GM18951 (cell line): ENCODE results near the gene MPP7.
"Not testable (repeated sequence)": the region's sequence is repeated elsewhere in the genome, so short reads cannot be mapped to it uniquely, and the experiment has no call there.

ENCODE experiments used
- POLR2A ChIP-seq: IDR thresholded peaks from 4 replicates; pipeline ENCODE4 v1.6.1; 2011; ENCODE audit warnings: mild to moderate bottlenecking; ENCODE audit not compliant: insufficient read length, insufficient read depth; ENCODE audit errors: extremely low read depth
- in situ Hi-C: fragments of 300-500 bp; cut with MboI; formaldehyde crosslinking; loops from one replicate; pipeline ENCODE4 v1.12.0; 2022; ENCODE audit warnings: low sequenced_read_pairs, mixed read lengths, inconsistent platforms; ENCODE audit not compliant: unreplicated experiment

MPP7 gene

DNA sequence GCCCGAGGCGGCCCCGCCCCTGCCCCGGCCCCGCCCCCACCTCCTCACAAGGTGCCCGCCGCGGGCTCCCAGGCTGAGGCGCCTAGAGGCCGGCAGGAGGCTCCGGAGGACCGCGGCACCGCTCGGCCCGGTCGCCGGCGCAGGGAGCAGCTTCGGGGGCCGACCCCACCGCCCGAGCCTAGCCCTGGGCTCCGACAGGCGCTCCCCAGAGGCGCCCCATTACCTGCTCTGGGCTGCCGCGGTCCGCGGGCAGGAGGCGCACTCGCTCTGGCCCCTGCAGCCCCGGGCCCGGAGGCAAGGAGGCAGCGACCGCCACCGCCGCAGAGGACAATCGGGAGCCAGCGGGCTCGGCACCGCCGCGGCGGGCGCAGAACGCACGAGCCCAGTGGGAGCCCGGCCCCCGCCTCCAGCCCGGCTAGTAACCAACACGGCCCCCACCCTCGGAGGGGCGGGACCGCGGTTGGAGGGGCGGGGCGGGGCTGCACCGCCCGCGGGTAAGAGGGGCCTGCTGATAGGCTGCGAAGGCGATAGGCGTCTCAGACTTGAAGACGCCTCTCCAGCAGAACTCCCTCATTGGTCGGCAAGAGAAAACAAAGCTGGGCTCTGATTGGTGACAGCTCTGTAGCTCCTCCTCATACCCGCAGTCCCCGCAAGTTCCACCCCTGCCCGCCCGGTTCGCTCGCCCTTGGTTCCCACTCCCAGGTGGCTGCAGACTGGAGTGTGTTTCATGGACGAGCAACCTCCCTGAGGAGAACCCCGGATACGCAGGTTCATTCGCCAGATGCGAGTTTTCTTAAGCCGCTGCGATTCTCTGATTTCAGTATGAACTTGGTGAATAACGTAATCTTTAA lies at the start of gene MPP7:
Gene MPP7 (minus strand): TSS at position 427 of the 851 bp plus-strand sequence. CDS start 64,460 bp downstream, outside the sequence.
- in situ Hi-C loops = no loop called here
- no peak for TF ChIP-seq POLR2A

DNA sequence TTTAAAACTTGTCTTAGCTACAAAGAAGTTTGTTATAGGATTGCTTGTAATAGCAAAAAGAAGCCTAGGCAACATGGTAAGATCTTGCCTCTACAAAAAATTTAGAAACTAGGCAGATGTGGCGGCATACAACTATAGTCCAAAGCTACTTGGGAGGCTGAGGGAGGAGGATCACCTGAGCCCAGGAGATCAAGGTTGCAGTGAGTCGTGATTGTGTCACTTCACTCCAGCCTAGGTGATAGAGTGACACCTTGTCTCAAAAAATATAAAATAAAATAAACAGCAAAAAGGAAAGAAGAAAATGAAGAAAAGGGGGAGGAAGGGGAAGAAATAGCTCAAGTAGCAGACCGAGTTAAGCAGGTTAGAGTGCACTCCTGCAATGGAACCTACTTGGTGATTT lies 47.0 kb upstream of the MPP7 start:
- in situ Hi-C loops = no loop called here
- TF ChIP-seq POLR2A = no peak

DNA sequence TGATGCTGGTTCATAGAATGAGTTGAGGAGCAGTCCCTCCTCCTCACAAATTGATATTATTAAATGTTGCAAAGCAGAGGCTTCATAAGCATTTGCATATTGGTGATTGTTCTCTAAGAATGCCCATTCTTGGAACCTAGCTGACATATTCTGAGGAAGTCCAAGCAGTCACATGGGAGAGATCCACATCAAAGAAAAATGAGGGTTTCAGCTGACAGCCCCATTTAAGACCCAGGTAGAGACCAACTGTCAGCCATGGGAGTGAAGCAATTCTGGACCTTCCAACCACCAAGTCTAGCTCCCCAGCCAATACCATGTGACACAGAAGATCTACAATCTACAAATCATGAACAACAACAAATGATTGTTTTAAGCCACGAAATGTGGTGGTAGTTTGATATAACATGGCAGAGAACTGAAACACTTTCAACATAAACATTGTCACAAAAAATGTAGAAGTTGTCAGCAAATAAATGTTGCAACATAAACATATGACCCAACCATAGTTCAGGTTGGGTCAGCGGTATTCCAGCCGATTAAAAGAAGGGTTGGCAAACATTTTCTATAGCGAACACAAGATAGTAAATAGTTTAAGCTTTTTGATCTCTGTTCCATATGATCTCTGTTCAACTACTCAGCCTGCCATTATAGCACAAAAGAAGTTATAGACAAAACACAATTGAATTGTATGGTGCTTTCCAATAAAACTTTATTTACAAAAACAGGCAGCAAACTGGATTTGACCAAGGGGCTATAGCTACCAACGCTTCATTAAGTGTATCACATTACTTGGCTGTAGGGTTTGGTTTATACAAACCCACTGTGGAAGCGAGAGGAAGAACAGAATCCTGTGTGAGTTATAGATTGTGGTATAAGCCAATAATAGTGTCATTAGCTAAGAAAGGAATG lies 41.4 kb upstream of the MPP7 start:
- in situ Hi-C loops = no loop called here
- TF ChIP-seq POLR2A = no peak

DNA sequence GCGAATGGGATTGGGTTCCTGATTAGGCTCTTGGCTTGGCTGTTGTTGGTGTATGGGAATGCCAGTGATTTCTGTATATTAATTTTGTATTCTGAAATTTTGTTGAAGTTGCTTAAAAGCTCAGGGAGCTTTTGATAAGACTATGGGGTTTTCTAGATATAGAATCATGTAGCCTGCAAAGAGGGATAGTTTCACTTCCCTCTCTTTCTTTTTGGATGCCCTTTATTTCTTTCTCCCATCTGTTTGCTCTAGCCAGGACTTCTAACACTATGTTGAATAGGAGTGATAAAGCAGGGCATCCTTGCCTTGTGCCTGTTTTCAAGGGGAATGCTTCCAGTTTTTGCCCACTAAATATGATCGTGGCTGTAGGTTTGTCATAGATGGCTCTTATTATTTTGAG lies 40.4 kb upstream of the MPP7 start:
- no peak for TF ChIP-seq POLR2A
- in situ Hi-C loops = no loop called here

DNA sequence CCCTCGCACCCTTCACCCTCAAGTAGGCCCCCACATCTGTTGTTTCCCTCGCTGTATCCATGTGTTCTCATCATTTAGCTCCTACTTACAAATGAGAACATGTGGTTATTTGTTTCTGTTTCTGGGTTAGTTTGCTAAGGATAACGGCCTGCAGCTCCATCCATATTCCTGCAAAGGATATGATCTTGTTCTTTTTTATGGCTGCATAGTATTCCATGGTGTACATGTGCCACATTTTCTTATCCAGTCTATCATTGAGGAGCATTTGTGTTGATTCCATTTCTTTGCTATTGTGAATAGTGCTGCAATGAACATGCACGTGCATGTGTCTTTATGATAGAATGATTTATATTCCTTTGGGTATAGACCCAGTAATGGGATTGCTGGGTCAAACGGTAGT lies 38.8 kb upstream of the MPP7 start:
- in situ Hi-C loops = not testable (repeated sequence)

DNA sequence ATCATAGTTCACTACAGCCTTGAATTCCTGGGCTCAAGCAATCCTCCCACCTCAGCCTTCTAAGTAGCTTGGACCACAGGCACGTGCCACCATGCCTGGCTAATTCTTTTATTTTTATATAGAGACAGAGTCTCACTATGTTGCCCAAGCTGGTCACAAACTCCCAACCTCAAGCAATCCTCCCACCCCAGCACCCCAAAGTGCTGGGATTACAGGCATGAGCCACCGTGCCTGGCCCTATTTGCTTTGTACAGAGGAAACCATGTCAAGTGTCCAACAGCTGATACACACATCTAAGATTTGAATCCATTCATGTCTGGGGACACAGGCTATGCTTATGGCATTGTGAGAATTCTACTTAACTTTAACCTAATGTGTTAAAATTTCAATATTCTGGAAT lies 29.9 kb upstream of the MPP7 start:
- TF ChIP-seq POLR2A = no peak
- in situ Hi-C loops = no loop called here

DNA sequence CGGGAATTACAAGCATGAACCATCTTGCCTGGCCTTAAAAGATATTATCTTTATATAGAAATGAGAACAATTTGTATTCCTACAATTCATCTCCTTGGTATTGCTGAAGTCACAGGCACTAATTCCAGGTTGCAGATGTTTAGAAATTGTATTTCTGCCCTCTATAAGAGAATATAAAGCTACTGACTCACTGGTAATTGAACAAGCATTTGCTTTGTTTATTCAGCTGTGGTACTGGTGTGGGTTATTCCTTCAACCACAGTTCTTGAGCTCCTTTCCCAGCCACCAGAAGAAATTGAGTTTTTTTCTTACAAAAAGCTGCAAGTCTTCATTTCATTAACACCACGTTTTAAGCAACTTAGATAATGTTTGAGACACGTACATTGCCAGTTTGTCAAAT lies 29.0 kb upstream of the MPP7 start:
- TF ChIP-seq POLR2A = no peak

DNA sequence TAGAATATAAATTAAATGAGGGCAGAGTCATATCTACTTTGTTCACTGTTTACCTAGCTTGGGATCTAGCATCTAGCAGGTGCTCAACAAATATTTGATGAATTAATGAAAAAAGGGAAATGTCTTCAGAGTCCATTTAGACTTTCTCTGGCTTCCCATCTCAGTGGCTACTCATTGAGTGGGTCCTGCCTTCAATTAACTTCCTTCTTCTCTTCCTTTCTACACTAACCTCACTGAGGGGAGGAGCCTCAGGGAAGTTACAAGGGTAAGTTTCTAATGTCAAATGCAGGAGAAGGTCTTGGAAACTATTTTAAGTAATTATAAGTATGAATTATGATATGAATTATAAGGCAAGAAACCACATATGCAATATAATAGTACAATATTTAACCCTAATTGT lies 28.2 kb upstream of the MPP7 start:
- in situ Hi-C loops = no loop called here
- TF ChIP-seq POLR2A = no peak

More for the DNA sequence above, 29.0 kb upstream of the MPP7 start:
- in situ Hi-C loops = no loop called here

DNA sequence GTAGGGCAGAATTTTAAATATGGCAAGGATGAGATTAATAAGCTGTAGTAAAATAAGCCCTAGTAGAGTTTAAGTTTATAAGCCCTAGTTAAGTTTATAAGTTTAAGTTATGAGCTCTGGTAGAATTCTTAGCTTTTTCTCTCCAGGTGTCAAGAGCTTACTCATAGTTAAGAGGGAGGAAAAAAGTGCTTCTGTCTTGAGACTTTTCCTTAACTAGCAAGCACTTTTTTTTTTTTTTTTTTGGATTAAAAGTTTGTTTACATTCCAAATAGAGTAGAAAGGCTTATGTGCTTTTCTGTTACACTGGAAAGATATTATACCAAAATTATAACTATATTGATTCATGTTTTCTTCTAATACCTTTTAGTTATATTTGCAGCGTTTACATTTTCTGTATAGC lies 25.5 kb upstream of the MPP7 start:
- TF ChIP-seq POLR2A = no peak
- in situ Hi-C loops = no loop called here

DNA sequence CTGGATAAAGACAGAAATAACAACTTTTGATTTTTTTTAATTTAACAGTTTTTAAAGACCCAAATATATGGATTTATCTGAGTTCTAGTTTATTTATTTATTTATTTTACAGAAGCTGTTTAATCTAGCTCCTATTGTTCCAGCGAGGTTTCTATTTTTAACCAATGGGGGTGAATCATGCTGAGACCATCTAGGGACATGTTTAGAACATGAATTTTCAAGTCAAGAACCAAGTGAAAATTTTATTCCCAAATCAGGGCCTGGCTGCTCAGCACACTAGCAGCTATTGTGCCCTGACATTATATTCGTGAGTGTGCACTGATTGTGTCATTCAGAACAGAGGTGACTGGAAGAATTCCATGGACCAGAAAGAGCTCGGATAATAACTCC lies 24.6 kb upstream of the MPP7 start:
- TF ChIP-seq POLR2A = no peak
- in situ Hi-C loops = no loop called here

DNA sequence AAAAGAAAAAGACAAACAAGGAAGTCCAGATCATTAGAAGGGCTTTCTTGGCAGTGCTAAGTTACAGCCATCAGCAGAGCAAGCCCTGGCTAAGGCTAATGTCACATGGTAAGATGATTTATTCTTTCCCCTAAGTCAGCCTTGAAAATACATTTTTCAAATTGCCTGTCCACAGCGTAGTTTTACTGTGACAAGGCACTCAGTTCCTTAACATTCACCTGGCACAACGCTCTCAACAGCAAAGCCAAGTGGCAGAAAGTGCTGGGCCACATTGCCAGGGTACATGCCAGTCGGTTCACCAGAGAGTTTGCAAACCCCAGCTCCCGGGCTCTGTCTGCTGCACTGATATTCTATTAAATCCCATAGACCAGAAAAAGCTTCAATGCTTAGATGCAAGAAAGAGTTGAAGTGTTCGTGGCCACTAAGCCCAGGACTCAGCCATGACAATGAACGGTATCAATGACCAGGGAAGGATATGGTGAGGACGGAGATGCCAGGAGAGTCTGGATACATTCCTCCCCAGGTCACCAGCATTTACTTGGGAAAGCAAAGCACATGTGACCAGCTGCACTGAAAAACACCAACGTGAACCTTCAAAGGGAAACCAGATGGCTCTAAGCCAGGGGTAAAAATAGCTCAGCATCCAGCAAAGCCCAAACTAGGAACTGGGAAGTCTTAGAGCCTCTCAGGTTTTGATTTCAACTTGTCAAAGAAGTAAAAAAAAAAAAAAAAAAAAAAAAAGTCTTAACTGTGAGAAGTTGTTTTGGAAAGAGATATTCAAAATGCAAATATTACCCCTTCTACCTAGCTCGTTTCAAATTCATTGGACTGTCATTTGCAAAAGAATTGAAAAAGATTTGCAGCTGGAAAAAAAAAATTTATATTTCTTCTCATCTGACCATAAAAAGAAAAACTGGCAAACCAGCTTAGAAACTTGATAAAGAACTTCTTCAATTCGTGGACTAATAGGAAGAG lies 23.9 kb upstream of the MPP7 start:
- TF ChIP-seq POLR2A = no peak
- in situ Hi-C loops = no loop called here

DNA sequence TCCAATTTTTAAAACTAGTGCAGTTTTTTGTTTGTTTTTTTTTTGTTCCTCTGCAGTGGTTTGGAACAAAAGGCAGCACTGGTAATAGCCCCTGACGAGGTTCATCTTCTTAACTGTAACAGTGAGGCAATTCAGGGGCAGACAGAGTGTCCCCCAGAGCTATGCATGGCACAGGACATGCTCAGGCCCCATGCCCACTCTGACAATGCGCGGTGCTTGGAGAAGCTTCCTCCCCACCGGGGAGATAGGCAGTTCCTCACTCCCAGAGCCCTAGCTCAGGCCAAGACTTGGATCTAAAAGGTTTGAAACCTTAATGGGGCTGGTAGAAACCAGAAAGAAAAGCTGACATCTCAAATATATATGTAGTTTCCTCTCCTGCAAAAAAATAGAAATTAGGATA lies 17.9 kb upstream of the MPP7 start:
- in situ Hi-C loops = no loop called here
- TF ChIP-seq POLR2A = no peak

DNA sequence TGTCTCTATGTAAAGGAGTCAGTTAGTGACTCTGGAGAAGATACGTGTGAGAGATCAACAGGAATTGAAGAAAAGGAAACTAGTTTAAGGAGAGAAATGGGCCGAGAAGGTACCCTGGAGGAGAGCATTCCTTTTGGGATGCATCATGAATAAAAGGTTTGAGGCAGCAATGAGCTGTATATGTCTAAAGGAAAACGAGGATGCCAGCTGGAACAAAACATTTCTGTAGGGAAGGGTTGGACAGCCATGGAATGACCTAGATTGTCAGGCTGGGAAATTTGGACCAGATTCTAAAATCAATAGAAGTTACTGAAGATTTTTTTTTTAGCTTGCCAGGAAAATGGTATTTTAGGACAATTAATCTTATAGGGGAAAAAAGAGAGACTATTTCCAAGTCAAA lies 17.2 kb upstream of the MPP7 start:
- in situ Hi-C loops = no loop called here
- no peak for TF ChIP-seq POLR2A

DNA sequence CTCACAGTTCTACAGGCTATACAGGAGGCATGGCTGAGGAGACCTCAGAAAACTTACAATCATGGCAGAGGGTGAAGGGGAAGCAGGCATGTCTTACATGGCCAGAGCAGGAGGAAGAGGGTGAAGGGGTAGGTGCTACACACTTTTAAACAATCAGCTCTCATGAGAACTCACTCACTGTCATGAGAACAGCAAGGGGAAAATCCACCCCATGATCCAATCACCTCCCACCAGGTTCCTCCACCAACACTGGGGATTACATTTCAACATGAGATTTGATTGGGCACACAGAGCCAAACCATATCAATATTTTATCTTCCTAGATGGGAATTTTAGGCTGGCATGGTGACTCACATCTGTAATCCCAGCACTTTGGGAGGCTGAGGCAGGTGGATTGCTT lies 16.2 kb upstream of the MPP7 start:
- in situ Hi-C loops = not testable (repeated sequence)
